B cell (primary cell): ENCODE measurements around the gene PLEKHM2. TPM values are rescaled to one million over a fixed set of nuclear protein-coding genes. Genes with fewer than 3 reads are reported as not detected.

Source experiments
- ATAC-seq: fragments of 200-7000 bp; cut with Tn5 transposase; one replicate; pipeline ENCODE4 v1.10.0; 2021; ENCODE audit warnings: low read depth, mild to moderate bottlenecking, moderate number of reproducible peaks, moderate library complexity
- CTCF ChIA-PET: fragments of 350-600 bp; sonication (Branson Sonifier 250); formaldehyde crosslinking; loops from one replicate; lab custom pipeline; 2021; ENCODE audit warnings: antibody characterized with exemption, inconsistent platforms; lab: Charles Lee
- POLR2A ChIA-PET: fragments of 350-600 bp; sonication (Branson Sonifier 250); formaldehyde crosslinking; loops from one replicate; lab custom pipeline; 2021; ENCODE audit warnings: antibody characterized with exemption; lab: Charles Lee
- DNase-seq: peaks from one replicate; pipeline ENCODE4 v3.0.0; 2013
- H2AFZ ChIP-seq: 2 replicates; pipeline ENCODE4 v1.6.1; 2012; ENCODE audit warnings: mild to moderate bottlenecking, low read depth, low read length; ENCODE audit not compliant: insufficient read depth, poor library complexity, severe bottlenecking
- H3K27ac ChIP-seq, 2 donors: 1 replicate in 1 of 2; 2 replicates in 1 of 2; pipeline ENCODE4 v1.5.1; 2012 to 2013; ENCODE audit warnings: low read length in 2 of 2, mild to moderate bottlenecking in 2 of 2, moderate library complexity in 1 of 2
- H3K27me3 ChIP-seq, 4 experiments: fragments of 200-600 bp in 1 of 4; sonication (generic) in 1 of 4; replicated peaks in 1 of 4; 1 replicate in 2 of 4; 2 replicates in 2 of 4; pipeline versions ENCODE4 v1.6.1 to v1.7.0; 2013 to 2016; ENCODE audit warnings: low read length in 3 of 4, mild to moderate bottlenecking in 2 of 4, mixed read lengths in 1 of 4, moderate library complexity in 1 of 4; ENCODE audit not compliant: insufficient read depth in 4 of 4, control insufficient read depth in 3 of 4; ENCODE audit errors: control extremely low read depth in 1 of 4
- H3K36me3 ChIP-seq, 2 experiments: replicated peaks in 1 of 2; 1 replicate in 1 of 2; 2 replicates in 1 of 2; pipeline versions ENCODE4 v1.6.1 to v1.7.1; 2013; ENCODE audit warnings: low read length in 1 of 2; ENCODE audit not compliant: insufficient read depth in 2 of 2, control insufficient read depth in 1 of 2; ENCODE audit errors: control extremely low read depth in 1 of 2, extremely low read depth in 1 of 2
- H3K4me1 ChIP-seq, 2 donors: fragments of 200-600 bp in 1 of 2; sonication (generic) in 1 of 2; 1 replicate in 1 of 2; 2 replicates in 1 of 2; pipeline versions ENCODE4 v1.5.1 to v1.6.1; 2013 to 2017; ENCODE audit warnings: low read length in 2 of 2; ENCODE audit not compliant: control insufficient read depth in 2 of 2, insufficient read depth in 2 of 2
- H3K4me2 ChIP-seq: replicated peaks from 2 replicates; pipeline ENCODE3; 2012; ENCODE audit warnings: mild to moderate bottlenecking, low read depth, low read length; ENCODE audit not compliant: poor library complexity, severe bottlenecking
- H3K4me3 ChIP-seq, 5 experiments: fragments of 200-600 bp in 1 of 5; sonication (generic) in 1 of 5; 1 replicate in 3 of 5; 2 replicates in 2 of 5; pipeline versions ENCODE4 v1.5.1 to v1.7.0; 2011 to 2016; ENCODE audit warnings: low read length in 4 of 5, mild to moderate bottlenecking in 4 of 5, low read depth in 2 of 5, control low read depth in 1 of 5, moderate library complexity in 1 of 5; ENCODE audit not compliant: insufficient read depth in 1 of 5; ENCODE audit errors: control extremely low read depth in 1 of 5, extremely low read depth in 1 of 5
- H3K79me2 ChIP-seq: fragments of 200-600 bp; sonication (generic); one replicate; pipeline ENCODE4 v1.6.0; 2016; ENCODE audit warnings: low read length; ENCODE audit not compliant: control insufficient read depth, insufficient read depth
- H3K9ac ChIP-seq: fragments of 200-600 bp; sonication (generic); 2 replicates; pipeline ENCODE4 v1.6.1; 2017; ENCODE audit warnings: mild to moderate bottlenecking, low read length, moderate library complexity
- H3K9me3 ChIP-seq, 3 donors: one replicate each; pipeline versions ENCODE4 v1.6.1 to v1.7.1; 2013; ENCODE audit warnings: low read length in 2 of 3; ENCODE audit not compliant: control insufficient read depth in 2 of 3, insufficient read depth in 1 of 3; ENCODE audit errors: control extremely low read depth in 1 of 3
- H4K20me1 ChIP-seq: 2 replicates; pipeline ENCODE4 v1.6.0; 2012; ENCODE audit warnings: mild to moderate bottlenecking, low read length; ENCODE audit not compliant: insufficient read depth, control insufficient read depth, poor library complexity, severe bottlenecking
- H3K27ac Mint-ChIP-seq: one replicate; pipeline ENCODE4 v1.8.0; 2021; ENCODE audit warnings: mixed read lengths
- H3K27me3 Mint-ChIP-seq: one replicate; pipeline ENCODE4 v1.8.0; 2021; ENCODE audit warnings: mixed read lengths
- H3K4me1 Mint-ChIP-seq: one replicate; pipeline ENCODE4 v1.8.0; 2021; ENCODE audit warnings: mixed read lengths
- H3K4me3 Mint-ChIP-seq: one replicate; pipeline ENCODE4 v1.8.0; 2021; ENCODE audit warnings: mixed read lengths
- H3K9me3 Mint-ChIP-seq: one replicate; pipeline ENCODE4 v1.8.0; 2022; ENCODE audit warnings: mixed read lengths; ENCODE audit not compliant: insufficient read depth
- CTCF ChIP-seq: fragments of 200-600 bp; IDR thresholded peaks from one replicate; pipeline ENCODE4 v1.8.0; 2022; ENCODE audit warnings: antibody characterized with exemption, mild to moderate bottlenecking
- EZH2 ChIP-seq: IDR thresholded peaks from 2 replicates; pipeline ENCODE4 v1.6.1; 2012; ENCODE audit warnings: borderline replicate concordance, low read depth, mild to moderate bottlenecking, moderate library complexity, low read length; ENCODE audit not compliant: insufficient read depth, poor library complexity, severe bottlenecking
- WGBS: methylation state at CpG from one replicate; pipeline ENCODE4 v1.1.5; 2013; ENCODE audit warnings: missing lambda C conversion rate; ENCODE audit not compliant: insufficient coverage; 5-methylcytosine and 5-hydroxymethylcytosine counted together
- intact Hi-C: fragments of 100-400 bp; cut with micrococcal nuclease; formaldehyde crosslinking; loops from one replicate; pipeline ENCODE4 v1.10.0; 2022
- polyA plus RNA-seq: library from polyadenylated mRNA; depleted of rRNA; stranded (reverse); fragments of >200 nt; gene quantifications from 2 replicates; pipeline ENCODE4 v1.2.3, GENCODE V29; 2012
- total RNA-seq, 2 donors: library from RNA; stranded (reverse); fragments of 120-200 nt in 1 of 2; gene quantifications; 1 replicate in 1 of 2; 2 replicates in 1 of 2; pipeline versions ENCODE4 v1.2.3 to v1.2.4, GENCODE V29; 2013 to 2022

Gene PLEKHM2
- total and polyA plus RNA-seq, 2 donors (not counting 1 experiment from before 2014, with no cell fraction given): 99.7 to 120 TPM

GRCh38 chr1:15733218-15733725, 49.2 kb downstream of the PLEKHM2 start:
- POLR2A ChIA-PET: no interaction called here
- Histone ChIP-seq H3K27me3 (no peaks in the 10 kb centered on the region), H3K4me3 (no peak overlapping the region), H3K4me2 (no peak overlapping the region), H2AFZ (no peak overlapping the region), H3K79me2 (no peaks in the 10 kb centered on the region), H3K27ac (no peak overlapping the region), H3K36me3 (peaks cover 0 to 58% of the 10 kb centered on the region in 2 experiments), H3K4me1 (peaks cover 0 to 3% of the 10 kb centered on the region in 2 donors), H3K9me3 (no peaks in the 10 kb centered on the region), H3K9ac (no peak overlapping the region), H4K20me1 (no peaks in the 10 kb centered on the region)
- Mint-ChIP-seq H3K27ac (no peak overlapping the region), H3K27me3 (no peaks in the 10 kb centered on the region), H3K9me3 (no peaks in the 10 kb centered on the region), H3K4me3 (no peak overlapping the region), H3K4me1 (no peaks in the 10 kb centered on the region)
- TF ChIP-seq CTCF (no peak), EZH2 (no peak)
- CTCF ChIA-PET: no interaction called here
- WGBS: 96% methylated on average over 11 of the region's 11 CpGs
- no peak for ATAC-seq
- no peak for DNase-seq
- intact Hi-C loops: no loop called here

GRCh38 chr1:15733726-15734226, 49.7 kb downstream of the PLEKHM2 start:
- Mint-ChIP-seq H3K4me1 (no peaks in the 10 kb centered on the region), H3K4me3 (no peak overlapping the region), H3K27me3 (no peaks in the 10 kb centered on the region), H3K27ac (no peak overlapping the region), H3K9me3 (no peaks in the 10 kb centered on the region)
- Histone ChIP-seq H3K9me3 (no peaks in the 10 kb centered on the region), H3K4me3 (no peak overlapping the region), H3K79me2 (no peaks in the 10 kb centered on the region), H3K4me1 (peaks cover 0 to 3% of the 10 kb centered on the region in 2 donors), H3K27ac (no peak overlapping the region), H4K20me1 (no peaks in the 10 kb centered on the region), H3K4me2 (no peak overlapping the region), H2AFZ (no peak overlapping the region), H3K9ac (no peak overlapping the region), H3K36me3 (peaks cover 0 to 53% of the 10 kb centered on the region in 2 experiments), H3K27me3 (no peaks in the 10 kb centered on the region)
- intact Hi-C loops: no loop called here
- POLR2A ChIA-PET: no interaction called here
- TF ChIP-seq EZH2 (no peak), CTCF (no peak)
- WGBS: 94% methylated on average over 27 of the region's 27 CpGs
- DNase-seq (no peak), ATAC-seq (no peak)
- CTCF ChIA-PET: no interaction called here
